ENCODE measurements around the gene DLGAP1.
"Not testable (repeated sequence)": the region's sequence is repeated elsewhere in the genome, so short reads cannot be mapped to it uniquely, and the experiment has no call there.

The DLGAP1 gene

GRCh38 chr18:3583873-3584247 lies 871.2 kb downstream of the DLGAP1 start (continued):
- TF ChIP-seq AEBP2 (tag by site-specific recombination; IDR thresholded peaks at IDR 0.05; ENCODE audit: borderline replicate concordance) (no peak), ZNF274 (IDR thresholded peaks at IDR 0.05; ENCODE audit: low read length) (no peak), ZNF274 (tag by site-specific recombination; IDR thresholded peaks at IDR 0.05; ENCODE audit: borderline replicate concordance) (no peak), ZNF449 (tag by site-specific recombination; IDR thresholded peaks at IDR 0.05) (no peak), ZNF148 (tag by site-specific recombination; IDR thresholded peaks at IDR 0.05; ENCODE audit: borderline replicate concordance) (no peak), ZNF350 (tag by site-specific recombination; IDR thresholded peaks at IDR 0.05) (no peak), ZSCAN16 (tag by site-specific recombination; IDR thresholded peaks at IDR 0.05) (no peak)

GRCh38 chr18:3583106-3583872 lies 871.8 kb downstream of the DLGAP1 start:
- POLR2A ChIA-PET; H3K36me3 ChIP-seq (ENCODE audit: control insufficient read depth in 2 of 2, insufficient read depth in 1 of 2, low read length in 2 of 2); H3K27ac ChIP-seq (ENCODE audit: extremely low read depth, low read depth, low read length); H3K9me3 ChIP-seq (ENCODE audit: control insufficient read depth, insufficient read depth, low read depth, low read length); H3K4me1 ChIP-seq (ENCODE audit: control insufficient read depth, insufficient read depth, low read length); H3K4me3 ChIP-seq (ENCODE audit: low read depth, low read length): not testable (repeated sequence)
- CTCF ChIA-PET: interaction anchor here (3.1 to 3.3 kb wide), 2 partner anchors 82 to 130 kb away, joined by 32 read pairs; no protein-coding TSS in a partner anchor
- peak; percentile 94 for TF ChIP-seq KLF1 (tag by site-specific recombination; IDR thresholded peaks at IDR 0.05)
- TF ChIP-seq EGR2 (tag by site-specific recombination; IDR thresholded peaks at IDR 0.05; ENCODE audit: low read depth): peak; percentile 22; the same call in 1 of the 2 replicates
- TF ChIP-seq RBAK (tag by site-specific recombination; IDR thresholded peaks at IDR 0.05): 0 out of 2 replicates have a peak, but pooled peaks have one; percentile 15
- TF ChIP-seq ZNF366 (tag by site-specific recombination; conservative IDR thresholded peaks at IDR 0.05): peak; percentile 92
- peak; percentile 56; the same call in 1 of the 2 replicates for TF ChIP-seq ZNF580 (tag by site-specific recombination; IDR thresholded peaks at IDR 0.05)

- Histone ChIP-seq H3K4me1 (ENCODE audit: control insufficient read depth, insufficient read depth, low read length) (no peaks in the 10 kb centered on the region; the same call in 1 of the 2 replicates), H3K4me3 (ENCODE audit: low read depth, low read length) (no peak overlapping the region), H3K36me3 (ENCODE audit: control insufficient read depth in 2 of 2, insufficient read depth in 1 of 2, low read length in 2 of 2) (no peaks in the 10 kb centered on the region), H3K9me3 (ENCODE audit: control insufficient read depth, insufficient read depth, low read depth, low read length) (no peaks in the 10 kb centered on the region), H3K27ac (ENCODE audit: extremely low read depth, low read depth, low read length) (no peak overlapping the region)
- ChIA-PET POLR2A (no interaction called here), CTCF (interaction anchor here (0.6 kb wide), 2 partner anchors 64 to 121 kb away, joined by 3 to 5 read pairs; no protein-coding TSS in a partner anchor)
- no peak for TF ChIP-seq ZNF184 (tag by site-specific recombination; IDR thresholded peaks at IDR 0.05)
- TF ChIP-seq ZNF239 (tag by site-specific recombination; IDR thresholded peaks at IDR 0.05): no peak
- TF ChIP-seq ZNF580 (tag by site-specific recombination; IDR thresholded peaks at IDR 0.05): no peak
- no peak for TF ChIP-seq ZNF677 (tag by site-specific recombination; IDR thresholded peaks at IDR 0.05)
These were observed 873.2 kb downstream of the DLGAP1 start for GRCh38 chr18:3581890-3582289.

- POLR2A ChIA-PET; H3K4me1 ChIP-seq (ENCODE audit: control insufficient read depth, insufficient read depth, low read length); H3K4me3 ChIP-seq (ENCODE audit: low read depth, low read length); CTCF ChIA-PET; H3K9me3 ChIP-seq (ENCODE audit: control insufficient read depth, insufficient read depth, low read depth, low read length); H3K36me3 ChIP-seq (ENCODE audit: control insufficient read depth in 2 of 2, insufficient read depth in 1 of 2, low read length in 2 of 2); H3K27ac ChIP-seq (ENCODE audit: extremely low read depth, low read depth, low read length): not testable (repeated sequence)
These were observed 874.5 kb downstream of the DLGAP1 start for GRCh38 chr18:3580523-3581025.
